Caco-2 (cell line): ENCODE measurements around the gene OVOL2. TPM values are rescaled to one million over a fixed set of nuclear protein-coding genes. Genes with fewer than 3 reads are reported as not detected.

ENCODE experiments used
- BruUV-seq: library from RNA; stranded (reverse); fragments of 400-500 nt; replicated peaks from 2 replicates; lab custom pipeline; 2021; lab: Mats Ljungman, UMichigan
- CTCF ChIA-PET: fragments of 300-600 bp; sonication (Branson Sonifier 250); formaldehyde crosslinking; loops from one replicate; lab custom pipeline; 2022; ENCODE audit warnings: antibody characterized with exemption; lab: Charles Lee
- POLR2A ChIA-PET: fragments of 300-600 bp; sonication (Branson Sonifier 250); formaldehyde crosslinking; loops from one replicate; lab custom pipeline; 2022; ENCODE audit warnings: antibody characterized with exemption; lab: Charles Lee
- DNase-seq, 2 experiments: peaks; one replicate each; pipeline versions ENCODE4 v3.0.0 to v3.0.0-alpha.2; 2020 to 2022
- H3K27me3 ChIP-seq: replicated peaks from 2 replicates; pipeline ENCODE4 v1.6.0; 2011; ENCODE audit warnings: low read length; ENCODE audit not compliant: control insufficient read depth, insufficient read depth
- H3K36me3 ChIP-seq: 2 replicates; pipeline ENCODE4 v1.5.1; 2011; ENCODE audit warnings: low read length; ENCODE audit not compliant: control insufficient read depth, insufficient read depth
- H3K4me1 ChIP-seq: fragments of 250-450 bp; sonication (Bioruptor Pico); 2 replicates; pipeline ENCODE4 v1.5.1; 2020; ENCODE audit warnings: mild to moderate bottlenecking
- H3K4me3 ChIP-seq: 2 replicates; pipeline ENCODE4 v1.5.1; 2011; ENCODE audit warnings: low read depth, mild to moderate bottlenecking, control low read depth, low read length
- H3K9me3 ChIP-seq: fragments of 250-450 bp; sonication (Bioruptor Pico); 2 replicates; pipeline ENCODE4 v1.5.1; 2020; ENCODE audit warnings: mild to moderate bottlenecking, moderate library complexity
- H3K27ac Mint-ChIP-seq: one replicate; pipeline ENCODE4 v1.8.0; 2022; ENCODE audit warnings: mixed read lengths; ENCODE audit not compliant: unreplicated experiment
- H3K27me3 Mint-ChIP-seq: one replicate; pipeline ENCODE4 v1.8.0; 2022; ENCODE audit warnings: mixed read lengths; ENCODE audit not compliant: insufficient read depth, unreplicated experiment
- H3K36me3 Mint-ChIP-seq: one replicate; pipeline ENCODE4 v1.8.0; 2022; ENCODE audit warnings: mild to moderate bottlenecking, mixed read lengths; ENCODE audit not compliant: insufficient read depth, unreplicated experiment
- H3K4me1 Mint-ChIP-seq: one replicate; pipeline ENCODE4 v1.8.0; 2022; ENCODE audit warnings: low read depth, mixed read lengths; ENCODE audit not compliant: unreplicated experiment
- H3K4me3 Mint-ChIP-seq: one replicate; pipeline ENCODE4 v1.8.0; 2022; ENCODE audit warnings: mild to moderate bottlenecking, moderate library complexity, mixed read lengths; ENCODE audit not compliant: unreplicated experiment
- H3K9me3 Mint-ChIP-seq: one replicate; pipeline ENCODE4 v1.8.0; 2022; ENCODE audit warnings: mixed read lengths; ENCODE audit not compliant: unreplicated experiment
- CTCF ChIP-seq, 2 experiments: fragments of 200-600 bp in 1 of 2; IDR thresholded peaks; 1 replicate in 1 of 2; 2 replicates in 1 of 2; pipeline versions ENCODE4 v1.5.1 to v1.8.0; 2011 to 2022; ENCODE audit warnings: antibody characterized with exemption in 1 of 2, control low read depth in 1 of 2, inconsistent platforms in 1 of 2, low read depth in 1 of 2, low read length in 1 of 2, mild to moderate bottlenecking in 1 of 2, moderate library complexity in 1 of 2; ENCODE audit not compliant: insufficient read depth in 1 of 2, severe bottlenecking in 1 of 2, unreplicated experiment in 1 of 2
- intact Hi-C: fragments of 100-400 bp; cut with micrococcal nuclease; formaldehyde crosslinking; loops from one replicate; pipeline ENCODE4 v1.10.0; 2022; ENCODE audit not compliant: unreplicated experiment
- total RNA-seq: library from RNA; stranded (reverse); gene quantifications from 2 replicates; pipeline ENCODE4 v1.2.3, GENCODE V29; 2022

The OVOL2 gene
- total RNA-seq, 1 experiment from 2014 or later: 8.8 TPM

GRCh38 chr20:18046535-18046934 lies 11.2 kb downstream of the OVOL2 start:
- ChIA-PET CTCF (no interaction called here), POLR2A (interaction anchor here (0.7 kb wide), 1 partner anchor 13 kb away, joined by 4 read pairs; no protein-coding TSS in a partner anchor)
- H3K4me3 ChIP-seq: no peak overlapping the region
- H3K4me1 ChIP-seq: no peaks in the 10 kb centered on the region
- Mint-ChIP-seq H3K4me1 (no peaks in the 10 kb centered on the region), H3K36me3 (peaks cover 18% of the 10 kb centered on the region), H3K27ac (no peak overlapping the region), H3K27me3 (no peaks in the 10 kb centered on the region), H3K4me3 (no peak overlapping the region), H3K9me3 (no peaks in the 10 kb centered on the region)
- TF ChIP-seq CTCF (IDR thresholded peaks at IDR 0.05; ENCODE audit: insufficient read depth in 1 of 2, low read depth in 1 of 2, low read length in 1 of 2, severe bottlenecking in 1 of 2, unreplicated experiment in 1 of 2): no peak
- H3K27me3 ChIP-seq: no peaks in the 10 kb centered on the region
- intact Hi-C loops: loop anchor here (2.0 kb wide), 1 partner anchor 14 kb away; no protein-coding TSS in a partner anchor
- 0 out of 2 replicates have a peak, but pooled peaks cover 4% of the 10 kb centered on the region for H3K9me3 ChIP-seq
- BruUV-seq: no TSS peak
- no peaks in the 10 kb centered on the region for H3K36me3 ChIP-seq
- no peak for DNase-seq

GRCh38 chr20:18042229-18042628 lies 15.5 kb downstream of the OVOL2 start:
- Mint-ChIP-seq H3K27ac (peak overlapping the region; percentile 37), H3K4me3 (no peak overlapping the region), H3K36me3 (peaks cover 13% of the 10 kb centered on the region), H3K9me3 (no peaks in the 10 kb centered on the region), H3K4me1 (no peaks in the 10 kb centered on the region), H3K27me3 (no peaks in the 10 kb centered on the region)
- CTCF ChIA-PET: no interaction called here
- no TSS peak for BruUV-seq
- Histone ChIP-seq H3K4me3 (no peak overlapping the region), H3K4me1 (no peaks in the 10 kb centered on the region), H3K9me3 (0 out of 2 replicates have a peak, but pooled peaks cover 4% of the 10 kb centered on the region), H3K27me3 (no peaks in the 10 kb centered on the region), H3K36me3 (peaks cover 3% of the 10 kb centered on the region; the same call in 1 of the 2 replicates)
- POLR2A ChIA-PET: no interaction called here
- DNase-seq: no peak
- intact Hi-C loops: no loop called here
- no peak for TF ChIP-seq CTCF (IDR thresholded peaks at IDR 0.05; ENCODE audit: insufficient read depth in 1 of 2, low read depth in 1 of 2, low read length in 1 of 2, severe bottlenecking in 1 of 2, unreplicated experiment in 1 of 2)

GRCh38 chr20:18041462-18041861 lies 16.3 kb downstream of the OVOL2 start:
- DNase-seq: no peak
- Histone ChIP-seq H3K4me1 (no peaks in the 10 kb centered on the region), H3K27me3 (no peaks in the 10 kb centered on the region), H3K36me3 (peaks cover 3% of the 10 kb centered on the region; the same call in 1 of the 2 replicates), H3K4me3 (no peak overlapping the region), H3K9me3 (0 out of 2 replicates have a peak, but pooled peaks cover 4% of the 10 kb centered on the region)
- CTCF ChIA-PET: interaction anchor here (0.6 kb wide), 1 partner anchor 11 kb away, joined by 3 read pairs; no protein-coding TSS in a partner anchor
- no peak for TF ChIP-seq CTCF (IDR thresholded peaks at IDR 0.05; ENCODE audit: insufficient read depth in 1 of 2, low read depth in 1 of 2, low read length in 1 of 2, severe bottlenecking in 1 of 2, unreplicated experiment in 1 of 2)
- Mint-ChIP-seq H3K4me1 (no peaks in the 10 kb centered on the region), H3K4me3 (no peak overlapping the region), H3K27me3 (no peaks in the 10 kb centered on the region), H3K36me3 (peaks cover 13% of the 10 kb centered on the region), H3K9me3 (no peaks in the 10 kb centered on the region), H3K27ac (no peak overlapping the region)
- BruUV-seq: no TSS peak
- POLR2A ChIA-PET: no interaction called here
- intact Hi-C loops: no loop called here
